Neural progenitor cell (in vitro differentiated cells): ENCODE data around the gene TMEM98. TPM values are rescaled to one million over a fixed set of nuclear protein-coding genes. Genes with fewer than 3 reads are reported as not detected.
"Not testable (repeated sequence)": the region's sequence is repeated elsewhere in the genome, so short reads cannot be mapped to it uniquely, and the experiment has no call there.

Experiments
- DNase-seq: peaks from one replicate; pipeline ENCODE4 v3.0.0-alpha.2; 2016; ENCODE audit warnings: low spot score
- H2AFZ ChIP-seq: fragments of 200-600 bp; sonication (generic); replicated peaks from 2 replicates; pipeline ENCODE4 v1.6.1; 2016; ENCODE audit warnings: antibody characterized with exemption
- H3F3A ChIP-seq: fragments of 200-600 bp; sonication (generic); 2 replicates; pipeline ENCODE4 v1.6.1; 2016; ENCODE audit warnings: antibody characterized with exemption, low read depth
- H3K27ac ChIP-seq: fragments of 200-600 bp; sonication (generic); 2 replicates; pipeline ENCODE4 v1.5.1; 2016; ENCODE audit warnings: mild to moderate bottlenecking
- H3K27me3 ChIP-seq: fragments of 200-600 bp; sonication (generic); 2 replicates; pipeline ENCODE4 v1.6.1; 2016; ENCODE audit warnings: mild to moderate bottlenecking, moderate library complexity
- H3K36me3 ChIP-seq: fragments of 200-600 bp; sonication (generic); 2 replicates; pipeline ENCODE4 v1.5.1; 2016
- H3K4me1 ChIP-seq: fragments of 200-600 bp; sonication (generic); 2 replicates; pipeline ENCODE4 v1.6.1; 2016; ENCODE audit warnings: mixed run types
- H3K4me2 ChIP-seq: fragments of 200-600 bp; sonication (generic); 2 replicates; pipeline ENCODE4 v1.6.1; 2016
- H3K4me3 ChIP-seq: fragments of 200-600 bp; sonication (generic); 2 replicates; pipeline ENCODE4 v1.5.1; 2016
- H3K79me2 ChIP-seq: fragments of 200-600 bp; sonication (generic); 2 replicates; pipeline ENCODE4 v1.6.1; 2016; ENCODE audit warnings: low read depth
- H3K9ac ChIP-seq: fragments of 200-600 bp; sonication (generic); 2 replicates; pipeline ENCODE4 v1.6.1; 2016
- H3K9me3 ChIP-seq: fragments of 200-600 bp; sonication (generic); 2 replicates; pipeline ENCODE4 v1.5.1; 2016; ENCODE audit warnings: low read depth
- H4K20me1 ChIP-seq: fragments of 200-600 bp; sonication (generic); 2 replicates; pipeline ENCODE4 v1.6.1; 2016; ENCODE audit warnings: low read depth
- H3K27ac Mint-ChIP-seq: 3 replicates; pipeline ENCODE4 v1.8.0; 2021; ENCODE audit warnings: mixed read lengths
- H3K27me3 Mint-ChIP-seq: 2 replicates; pipeline ENCODE4 v1.8.0; 2022; ENCODE audit warnings: low read depth, mild to moderate bottlenecking, inconsistent platforms, moderate library complexity, mixed read lengths; ENCODE audit not compliant: insufficient read depth
- H3K36me3 Mint-ChIP-seq: 3 replicates; pipeline ENCODE4 v1.8.0; 2021; ENCODE audit warnings: mixed read lengths
- H3K4me1 Mint-ChIP-seq: 3 replicates; pipeline ENCODE4 v1.8.0; 2021; ENCODE audit warnings: mixed read lengths
- H3K4me3 Mint-ChIP-seq: 3 replicates; pipeline ENCODE4 v1.8.0; 2021; ENCODE audit warnings: mild to moderate bottlenecking, moderate library complexity, mixed read lengths
- H3K9me3 Mint-ChIP-seq: 3 replicates; pipeline ENCODE4 v1.8.0; 2020; ENCODE audit warnings: mixed read lengths
- EZH2 ChIP-seq: fragments of 200-600 bp; sonication (generic); IDR thresholded peaks from 2 replicates; pipeline ENCODE4 v1.6.1; 2017; ENCODE audit warnings: antibody characterized with exemption, mild to moderate bottlenecking, moderate library complexity
- EZH2phosphoT487 ChIP-seq: fragments of 200-600 bp; sonication (generic); IDR thresholded peaks from 2 replicates; pipeline ENCODE4 v1.6.1; 2017; ENCODE audit warnings: antibody characterized with exemption
- total RNA-seq: library from RNA; depleted of rRNA; stranded (reverse); fragments of >200 nt; gene quantifications from 2 replicates; pipeline ENCODE4 v1.2.3, GENCODE V29; 2015; ENCODE audit warnings: low replicate concordance
- TF ChIP-seq, protein P1 (sequence below): fragments of 200-600 bp; sonication (generic); IDR thresholded peaks from 2 replicates; pipeline ENCODE4 v1.5.1; 2017; ENCODE audit warnings: antibody characterized with exemption, mild to moderate bottlenecking

TMEM98 gene
- total RNA-seq, 1 donor from 2014 or later = 117 TPM

DNA sequence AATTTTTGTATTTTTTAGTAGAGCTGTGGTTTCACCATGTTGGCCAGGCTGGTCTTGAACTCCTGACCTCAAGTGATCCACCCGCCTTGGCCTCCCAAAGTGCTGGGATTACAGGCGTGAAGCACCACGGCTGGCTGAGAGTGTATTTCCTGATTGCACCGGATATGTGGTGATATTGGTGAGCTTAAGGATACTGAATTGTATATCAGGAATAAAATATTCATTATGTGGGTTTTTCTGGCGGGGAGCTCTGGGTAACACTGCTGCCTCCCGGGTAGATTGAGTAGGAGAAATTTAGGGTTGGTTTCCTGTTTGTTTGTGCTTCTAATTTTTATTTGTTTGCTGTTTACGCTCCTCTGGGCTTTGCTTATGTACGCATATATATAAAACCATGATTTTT, 7.7 kb upstream of the TMEM98 start:
- no peaks in the 10 kb centered on the region for H3K36me3 ChIP-seq
- H3K27me3 ChIP-seq = no peaks in the 10 kb centered on the region
- H3K4me1 ChIP-seq = peaks cover 8% of the 10 kb centered on the region
- Mint-ChIP-seq H3K36me3 (no peaks in the 10 kb centered on the region), H3K27ac (no peak overlapping the region), H3K4me3 (no peak overlapping the region), H3K4me1 (peaks cover 7% of the 10 kb centered on the region), H3K9me3 (peaks cover 10% of the 10 kb centered on the region), H3K27me3 (no peaks in the 10 kb centered on the region)
- TF ChIP-seq EZH2 (no peak), EZH2phosphoT487 (no peak)
- TF ChIP-seq, protein P1, sequence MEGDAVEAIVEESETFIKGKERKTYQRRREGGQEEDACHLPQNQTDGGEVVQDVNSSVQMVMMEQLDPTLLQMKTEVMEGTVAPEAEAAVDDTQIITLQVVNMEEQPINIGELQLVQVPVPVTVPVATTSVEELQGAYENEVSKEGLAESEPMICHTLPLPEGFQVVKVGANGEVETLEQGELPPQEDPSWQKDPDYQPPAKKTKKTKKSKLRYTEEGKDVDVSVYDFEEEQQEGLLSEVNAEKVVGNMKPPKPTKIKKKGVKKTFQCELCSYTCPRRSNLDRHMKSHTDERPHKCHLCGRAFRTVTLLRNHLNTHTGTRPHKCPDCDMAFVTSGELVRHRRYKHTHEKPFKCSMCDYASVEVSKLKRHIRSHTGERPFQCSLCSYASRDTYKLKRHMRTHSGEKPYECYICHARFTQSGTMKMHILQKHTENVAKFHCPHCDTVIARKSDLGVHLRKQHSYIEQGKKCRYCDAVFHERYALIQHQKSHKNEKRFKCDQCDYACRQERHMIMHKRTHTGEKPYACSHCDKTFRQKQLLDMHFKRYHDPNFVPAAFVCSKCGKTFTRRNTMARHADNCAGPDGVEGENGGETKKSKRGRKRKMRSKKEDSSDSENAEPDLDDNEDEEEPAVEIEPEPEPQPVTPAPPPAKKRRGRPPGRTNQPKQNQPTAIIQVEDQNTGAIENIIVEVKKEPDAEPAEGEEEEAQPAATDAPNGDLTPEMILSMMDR = no peak
- no peaks in the 10 kb centered on the region for H4K20me1 ChIP-seq
- no peak for DNase-seq
- no peaks in the 10 kb centered on the region for H3F3A ChIP-seq
- H3K9ac ChIP-seq = no peak overlapping the region
- H2AFZ ChIP-seq = no peak overlapping the region
- no peaks in the 10 kb centered on the region for H3K79me2 ChIP-seq
- H3K4me3 ChIP-seq = no peak overlapping the region
- no peaks in the 10 kb centered on the region for H3K9me3 ChIP-seq
- no peak overlapping the region for H3K27ac ChIP-seq
- no peak overlapping the region for H3K4me2 ChIP-seq

DNA sequence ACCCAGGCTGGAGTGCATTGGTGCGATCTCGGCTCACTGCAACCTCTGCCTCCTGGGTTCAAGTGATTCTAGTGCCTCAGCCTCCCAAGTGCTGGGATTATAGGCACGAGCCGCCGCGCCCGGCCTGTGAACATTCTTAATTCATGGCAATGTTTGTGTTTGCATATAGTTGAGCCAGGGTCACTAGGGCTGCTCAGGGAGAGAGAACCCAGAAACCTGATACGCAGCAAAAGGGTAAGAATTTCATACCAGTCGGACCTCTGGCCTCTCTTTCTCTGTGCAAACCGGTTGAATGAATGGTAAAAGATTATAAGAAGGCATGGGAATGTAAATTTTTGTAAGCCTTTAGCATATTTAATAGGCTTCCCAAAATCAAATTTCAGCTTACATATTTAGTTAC, 6.9 kb upstream of the TMEM98 start:
- Mint-ChIP-seq H3K4me1 (peaks cover 7% of the 10 kb centered on the region), H3K9me3 (peaks cover 12% of the 10 kb centered on the region), H3K27me3 (peaks cover 3% of the 10 kb centered on the region), H3K27ac (no peak overlapping the region), H3K36me3 (no peaks in the 10 kb centered on the region), H3K4me3 (no peak overlapping the region)
- Histone ChIP-seq H3K27ac (no peak overlapping the region), H4K20me1 (no peaks in the 10 kb centered on the region), H3K9ac (no peak overlapping the region), H3K4me2 (no peak overlapping the region), H2AFZ (no peak overlapping the region), H3K4me1 (peaks cover 8% of the 10 kb centered on the region), H3K9me3 (no peaks in the 10 kb centered on the region), H3K27me3 (no peaks in the 10 kb centered on the region), H3K4me3 (no peak overlapping the region), H3F3A (no peaks in the 10 kb centered on the region), H3K79me2 (no peaks in the 10 kb centered on the region), H3K36me3 (no peaks in the 10 kb centered on the region)
- no peak for DNase-seq
- TF ChIP-seq EZH2 = no peak

DNA sequence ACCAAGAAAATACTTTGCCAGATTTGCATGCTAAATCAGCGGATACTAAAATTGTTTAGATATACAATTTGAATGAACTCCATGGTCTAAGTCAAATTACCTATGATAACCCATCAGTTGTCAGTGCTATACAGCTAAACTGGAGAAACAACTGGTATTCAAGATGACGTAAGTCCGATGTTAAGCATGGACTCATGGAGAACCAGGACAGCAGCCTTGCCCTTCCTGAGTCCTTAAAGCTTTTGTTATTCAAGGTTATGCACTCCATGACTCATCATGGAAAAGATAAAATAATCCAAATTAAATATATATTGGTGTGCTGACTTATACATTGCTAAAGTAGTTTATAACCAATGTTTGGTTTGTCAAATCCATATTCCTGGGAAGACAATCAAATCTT, 4.0 kb upstream of the TMEM98 start:
- H3K9me3 Mint-ChIP-seq = peaks cover 12% of the 10 kb centered on the region
- not testable (repeated sequence) for H3K9me3 ChIP-seq, H4K20me1 ChIP-seq, H3K36me3 ChIP-seq, H3K4me1 Mint-ChIP-seq, H3K4me2 ChIP-seq, H3K27ac Mint-ChIP-seq, H3K36me3 Mint-ChIP-seq, H3K27ac ChIP-seq, H3K27me3 ChIP-seq, H3K4me3 Mint-ChIP-seq, H3K9ac ChIP-seq, H3K4me3 ChIP-seq, H3K27me3 Mint-ChIP-seq, H3K79me2 ChIP-seq, H3K4me1 ChIP-seq, H2AFZ ChIP-seq, DNase-seq
- peaks cover 12% of the 10 kb centered on the region for H3F3A ChIP-seq

DNA sequence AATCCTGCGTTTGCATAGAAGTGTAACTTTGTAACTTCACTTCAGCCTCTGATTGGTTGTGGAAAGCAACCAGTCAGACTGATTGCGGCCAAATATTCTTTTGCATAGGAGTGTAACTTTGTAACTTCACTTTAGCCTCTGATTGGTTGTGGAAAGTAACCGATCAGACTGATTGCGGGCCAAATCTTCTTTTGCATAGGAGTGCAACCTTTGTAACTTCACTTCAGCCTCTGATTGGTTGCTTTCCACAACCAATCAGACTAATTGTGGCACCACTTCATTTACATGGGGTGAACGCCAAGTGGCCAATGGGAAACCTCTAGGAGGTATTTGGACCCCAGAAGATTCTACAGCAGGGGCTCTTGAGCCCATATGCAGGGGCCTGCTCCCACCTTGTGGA, 1.8 kb upstream of the TMEM98 start:
- Histone ChIP-seq H3K27me3 (no peaks in the 10 kb centered on the region), H3K4me1 (peaks cover 13% of the 10 kb centered on the region), H3K27ac (no peak overlapping the region), H4K20me1 (peaks cover 17% of the 10 kb centered on the region), H2AFZ (peak overlapping the region; percentile 34), H3K9ac (no peak overlapping the region), H3K79me2 (peaks cover 30% of the 10 kb centered on the region), H3K9me3 (no peaks in the 10 kb centered on the region), H3K36me3 (no peaks in the 10 kb centered on the region), H3K4me2 (no peak overlapping the region), H3F3A (peaks cover 13% of the 10 kb centered on the region), H3K4me3 (no peak overlapping the region)
- TF ChIP-seq, protein P1 = no peak
- TF ChIP-seq EZH2 = no peak
- no peak for TF ChIP-seq EZH2phosphoT487
- Mint-ChIP-seq H3K27ac (no peak overlapping the region), H3K27me3 (peaks cover 4% of the 10 kb centered on the region), H3K36me3 (peaks cover 2% of the 10 kb centered on the region), H3K9me3 (peaks cover 6% of the 10 kb centered on the region), H3K4me1 (peaks cover 16% of the 10 kb centered on the region), H3K4me3 (no peak overlapping the region)
- DNase-seq = no peak

DNA sequence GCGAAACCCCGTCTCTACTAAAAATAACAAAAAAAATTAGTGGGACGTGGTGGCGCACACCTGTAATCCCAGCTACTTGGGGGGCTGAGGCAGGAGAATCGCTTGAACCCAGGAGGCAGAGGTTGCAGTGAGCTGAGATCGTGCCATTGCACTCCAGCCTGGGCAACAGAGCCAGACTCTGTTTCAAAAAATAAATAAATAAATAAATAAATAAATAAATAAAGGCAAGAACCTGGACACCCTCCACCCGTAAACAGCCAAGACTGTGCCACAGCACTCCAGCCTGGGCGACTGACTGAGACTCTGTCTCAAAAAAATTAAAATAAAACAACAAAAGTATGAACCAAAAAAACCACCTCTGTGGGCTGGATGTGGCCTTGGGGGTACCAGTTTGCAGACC, 1.2 kb upstream of the TMEM98 start:
- not testable (repeated sequence) for H3K4me3 ChIP-seq, H3K9ac ChIP-seq
- peak overlapping the region; percentile 92 for H3K4me3 Mint-ChIP-seq

More for the DNA sequence above, 1.2 kb upstream of the TMEM98 start:
- Histone ChIP-seq H4K20me1 (peaks cover 19% of the 10 kb centered on the region), H3K4me1 (peaks cover 13% of the 10 kb centered on the region), H3F3A (peaks cover 13% of the 10 kb centered on the region), H3K79me2 (peaks cover 36% of the 10 kb centered on the region)
- not testable (repeated sequence) for H3K36me3 Mint-ChIP-seq, H3K9me3 ChIP-seq, H3K27ac ChIP-seq, H3K9me3 Mint-ChIP-seq, H3K27me3 ChIP-seq, H3K27me3 Mint-ChIP-seq, H2AFZ ChIP-seq, H3K4me2 ChIP-seq, H3K27ac Mint-ChIP-seq, H3K36me3 ChIP-seq, DNase-seq
- peaks cover 16% of the 10 kb centered on the region for H3K4me1 Mint-ChIP-seq
